ENCODE data around the gene HTR3D. TPM values are rescaled to one million over a fixed set of nuclear protein-coding genes. Genes with fewer than 3 reads are reported as not detected.

Gene HTR3D
- total and polyA plus RNA-seq, 9 of the 15 experiments (the other 6 are each of a cell fraction or from before 2014, with no cell fraction given): not detected

DNA sequence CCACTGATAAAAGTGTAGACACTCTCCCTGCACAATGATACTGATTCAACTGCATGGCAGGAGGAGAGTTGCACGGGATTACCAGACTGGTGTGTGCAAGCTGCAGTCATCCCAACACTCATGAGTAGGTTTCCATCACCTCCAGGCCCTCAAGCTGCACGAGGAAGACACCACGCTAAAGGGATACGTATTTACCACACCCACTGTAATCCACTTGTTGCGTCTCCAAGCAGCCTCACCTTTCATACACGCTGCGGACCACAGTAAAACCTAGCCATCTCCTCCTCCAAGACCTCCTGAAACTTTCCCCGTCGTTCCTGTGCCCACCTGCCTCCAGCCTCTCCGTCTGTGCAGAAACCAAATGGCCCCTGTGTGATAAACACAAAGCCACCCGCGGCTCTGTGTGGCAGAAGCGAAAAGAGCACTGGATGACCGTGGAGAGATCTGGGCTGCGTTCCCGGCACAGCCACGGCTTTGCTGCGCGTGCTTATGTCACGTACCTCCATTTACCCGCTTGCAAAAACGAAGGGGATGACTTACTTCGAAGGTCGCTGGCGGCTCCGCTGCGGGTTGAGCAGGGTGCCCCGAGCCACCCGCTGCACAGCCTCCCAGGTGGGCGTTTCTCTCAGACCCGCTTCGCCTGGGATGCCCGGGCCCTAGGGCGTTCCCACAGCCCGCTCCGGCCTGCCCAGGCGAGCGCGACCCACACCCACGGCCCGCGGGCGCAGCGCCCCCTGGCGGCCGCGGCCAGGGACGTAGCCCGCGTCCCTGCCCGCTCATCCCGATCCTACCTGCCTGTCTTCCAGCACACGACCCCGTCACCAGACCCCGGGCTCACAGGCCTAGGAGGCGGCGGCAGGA lies 14.5 kb upstream of the HTR3D start (continued):
- TF ChIP-seq TRIM24 (IDR thresholded peaks at IDR 0.05) (0 out of 4 replicates have a peak, but pooled peaks of 1 of the 2 experiments have one; percentile 7), THAP12 (CRISPR knock-in tag; IDR thresholded peaks at IDR 0.05) (0 out of 2 replicates have a peak, but pooled peaks have one; percentile 5), DIDO1 (tag; IDR thresholded peaks at IDR 0.05; ENCODE audit: low read depth) (no peak), LCOR (CRISPR knock-in tag; IDR thresholded peaks at IDR 0.05) (no peak), CBFA2T2 (conservative IDR thresholded peaks at IDR 0.05) (no peak), YY1 (IDR thresholded peaks at IDR 0.05; ENCODE audit: borderline replicate concordance in 1 of 3, control insufficient read depth in 1 of 3, extremely low read depth in 1 of 3, insufficient read depth in 3 of 3, insufficient read length in 1 of 3, insufficient replicate concordance in 2 of 3, low read depth in 1 of 3, low read length in 2 of 3) (peak in 1 of 3 experiments; percentile 42), ZSCAN29 (IDR thresholded peaks at IDR 0.05) (0 out of 2 replicates have a peak, but pooled peaks have one; percentile 36), ESRRA (IDR thresholded peaks at IDR 0.05; ENCODE audit: borderline replicate concordance, low read depth) (peak; percentile 19; the same call in 1 of the 2 replicates), FOXK2 (conservative IDR thresholded peaks at IDR 0.05 in 1 of 2, IDR thresholded peaks at IDR 0.05 in 1 of 2; ENCODE audit: low read depth in 2 of 2) (peak; percentile 18 to 42; a peak in 1 of 4 replicates), SAFB (IDR thresholded peaks at IDR 0.05; ENCODE audit: borderline replicate concordance, low read depth, low read length) (peak; percentile 96), PBX2 (CRISPR knock-in tag; IDR thresholded peaks at IDR 0.05; ENCODE audit: low read depth) (no peak), PBX2 (tag; conservative IDR thresholded peaks at IDR 0.05; ENCODE audit: low read depth) (no peak)
- TF ChIP-seq, protein P1, sequence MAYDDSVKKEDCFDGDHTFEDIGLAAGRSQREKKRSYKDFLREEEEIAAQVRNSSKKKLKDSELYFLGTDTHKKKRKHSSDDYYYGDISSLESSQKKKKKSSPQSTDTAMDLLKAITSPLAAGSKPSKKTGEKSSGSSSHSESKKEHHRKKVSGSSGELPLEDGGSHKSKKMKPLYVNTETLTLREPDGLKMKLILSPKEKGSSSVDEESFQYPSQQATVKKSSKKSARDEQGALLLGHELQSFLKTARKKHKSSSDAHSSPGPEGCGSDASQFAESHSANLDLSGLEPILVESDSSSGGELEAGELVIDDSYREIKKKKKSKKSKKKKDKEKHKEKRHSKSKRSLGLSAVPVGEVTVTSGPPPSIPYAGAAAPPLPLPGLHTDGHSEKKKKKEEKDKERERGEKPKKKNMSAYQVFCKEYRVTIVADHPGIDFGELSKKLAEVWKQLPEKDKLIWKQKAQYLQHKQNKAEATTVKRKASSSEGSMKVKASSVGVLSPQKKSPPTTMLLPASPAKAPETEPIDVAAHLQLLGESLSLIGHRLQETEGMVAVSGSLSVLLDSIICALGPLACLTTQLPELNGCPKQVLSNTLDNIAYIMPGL (CRISPR knock-in tag; IDR thresholded peaks at IDR 0.05): peak; percentile 79; the same call in 1 of the 2 replicates
- TF ChIP-seq, protein P2, sequence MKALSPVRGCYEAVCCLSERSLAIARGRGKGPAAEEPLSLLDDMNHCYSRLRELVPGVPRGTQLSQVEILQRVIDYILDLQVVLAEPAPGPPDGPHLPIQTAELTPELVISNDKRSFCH (CRISPR knock-in tag; IDR thresholded peaks at IDR 0.05): no peak
- TF ChIP-seq, protein P2 (tag; IDR thresholded peaks at IDR 0.05): 0 out of 2 replicates have a peak, but pooled peaks have one; percentile 41
- TF ChIP-seq, protein P3, sequence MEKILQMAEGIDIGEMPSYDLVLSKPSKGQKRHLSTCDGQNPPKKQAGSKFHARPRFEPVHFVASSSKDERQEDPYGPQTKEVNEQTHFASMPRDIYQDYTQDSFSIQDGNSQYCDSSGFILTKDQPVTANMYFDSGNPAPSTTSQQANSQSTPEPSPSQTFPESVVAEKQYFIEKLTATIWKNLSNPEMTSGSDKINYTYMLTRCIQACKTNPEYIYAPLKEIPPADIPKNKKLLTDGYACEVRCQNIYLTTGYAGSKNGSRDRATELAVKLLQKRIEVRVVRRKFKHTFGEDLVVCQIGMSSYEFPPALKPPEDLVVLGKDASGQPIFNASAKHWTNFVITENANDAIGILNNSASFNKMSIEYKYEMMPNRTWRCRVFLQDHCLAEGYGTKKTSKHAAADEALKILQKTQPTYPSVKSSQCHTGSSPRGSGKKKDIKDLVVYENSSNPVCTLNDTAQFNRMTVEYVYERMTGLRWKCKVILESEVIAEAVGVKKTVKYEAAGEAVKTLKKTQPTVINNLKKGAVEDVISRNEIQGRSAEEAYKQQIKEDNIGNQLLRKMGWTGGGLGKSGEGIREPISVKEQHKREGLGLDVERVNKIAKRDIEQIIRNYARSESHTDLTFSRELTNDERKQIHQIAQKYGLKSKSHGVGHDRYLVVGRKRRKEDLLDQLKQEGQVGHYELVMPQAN (IDR thresholded peaks at IDR 0.05; ENCODE audit: borderline replicate concordance): peak; percentile 54; the same call in 1 of the 2 replicates
